ENCODE measurements around the gene GRAMD1B. TPM values are rescaled to one million over a fixed set of nuclear protein-coding genes. Genes with fewer than 3 reads are reported as not detected.

Gene GRAMD1B
- total RNA-seq, 1 experiment from 2014 or later: 12.7 TPM

- no peak for TF ChIP-seq EZH2 (IDR thresholded peaks at IDR 0.05)
- TF ChIP-seq POLR2A (IDR thresholded peaks at IDR 0.05; ENCODE audit: borderline replicate concordance, extremely low read depth, insufficient read depth, insufficient read length): no peak
- no peak for TF ChIP-seq REST (IDR thresholded peaks at IDR 0.05; ENCODE audit: low read depth)
- TF ChIP-seq CBX3 (IDR thresholded peaks at IDR 0.05; ENCODE audit: low read depth): no peak
- H3K36me3 ChIP-seq (ENCODE audit: control insufficient read depth in 1 of 2, insufficient read depth in 2 of 2, low read length in 2 of 2): no peaks in the 10 kb centered on the region
- H3K27ac ChIP-seq (ENCODE audit: low read depth, low read length): no peak overlapping the region
- H3K27me3 ChIP-seq (ENCODE audit: insufficient read depth, low read length): peaks cover 21% of the 10 kb centered on the region
- DNase-seq (ENCODE audit: low read depth, low spot score) (no peak), ATAC-seq (no peak)
- no peaks in the 10 kb centered on the region for H3K9me2 ChIP-seq (ENCODE audit: insufficient read depth)
- intact Hi-C loops (cut with micrococcal nuclease): no loop called here
- no peaks in the 10 kb centered on the region for H3K4me1 ChIP-seq (ENCODE audit: control insufficient read depth in 1 of 2, insufficient read depth in 2 of 2, low read length in 2 of 2)
- H3K4me2 ChIP-seq (ENCODE audit: low read length): no peak overlapping the region
- ChIA-PET RAD21 (ENCODE audit: low non-redundant PET in 1 of 2, low total read pairs in 2 of 2, uncharacterized antibody in 2 of 2, unreplicated experiment in 2 of 2) (no interaction called here), CTCF (no interaction called here), POLR2A (no interaction called here)
- no peak overlapping the region for H3K4me3 ChIP-seq (replicated peaks in 1 of 2; ENCODE audit: low read depth in 1 of 2, low read length in 2 of 2)
- no TSS peak for BruUV-seq (replicated peaks)
- no peaks in the 10 kb centered on the region for H3K79me2 ChIP-seq (ENCODE audit: insufficient read depth, low read length)
- no peaks in the 10 kb centered on the region for H3K9me3 ChIP-seq (ENCODE audit: control insufficient read depth in 1 of 2, insufficient read depth in 1 of 2, low read depth in 1 of 2, low read length in 2 of 2)
- no peak overlapping the region for H3K9ac ChIP-seq (ENCODE audit: low read length)
- H4K20me1 ChIP-seq (ENCODE audit: insufficient read depth): no peaks in the 10 kb centered on the region
- no peak overlapping the region for H2AFZ ChIP-seq (ENCODE audit: low read depth, low read length, poor library complexity, severe bottlenecking)
Measured at GRCh38 chr11:123429336-123429735, 733 bp upstream of the GRAMD1B start.

- H3K9me3 ChIP-seq (ENCODE audit: control insufficient read depth in 1 of 2, insufficient read depth in 1 of 2, low read depth in 1 of 2, low read length in 2 of 2): no peaks in the 10 kb centered on the region
- no TSS peak for BruUV-seq (replicated peaks)
- no peak overlapping the region for H3K27ac ChIP-seq (ENCODE audit: low read depth, low read length)
- H2AFZ ChIP-seq (ENCODE audit: low read depth, low read length, poor library complexity, severe bottlenecking): no peak overlapping the region
- DNase-seq (ENCODE audit: low read depth, low spot score) (no peak), ATAC-seq (no peak)
- intact Hi-C loops (cut with micrococcal nuclease): no loop called here
- ChIA-PET CTCF (no interaction called here), RAD21 (ENCODE audit: low non-redundant PET in 1 of 2, low total read pairs in 2 of 2, uncharacterized antibody in 2 of 2, unreplicated experiment in 2 of 2) (no interaction called here), POLR2A (no interaction called here)
- H3K9ac ChIP-seq (ENCODE audit: low read length): no peak overlapping the region
- no peaks in the 10 kb centered on the region for H4K20me1 ChIP-seq (ENCODE audit: insufficient read depth)
- H3K4me2 ChIP-seq (ENCODE audit: low read length): no peak overlapping the region
- H3K27me3 ChIP-seq (ENCODE audit: insufficient read depth, low read length): peaks cover 6% of the 10 kb centered on the region
- H3K4me1 ChIP-seq (ENCODE audit: control insufficient read depth in 1 of 2, insufficient read depth in 2 of 2, low read length in 2 of 2): no peaks in the 10 kb centered on the region
- H3K9me2 ChIP-seq (ENCODE audit: insufficient read depth): no peaks in the 10 kb centered on the region
- H3K4me3 ChIP-seq (replicated peaks in 1 of 2; ENCODE audit: low read depth in 1 of 2, low read length in 2 of 2): no peak overlapping the region
- H3K79me2 ChIP-seq (ENCODE audit: insufficient read depth, low read length): no peaks in the 10 kb centered on the region
- no peaks in the 10 kb centered on the region for H3K36me3 ChIP-seq (ENCODE audit: control insufficient read depth in 1 of 2, insufficient read depth in 2 of 2, low read length in 2 of 2)
- TF ChIP-seq ZBTB33 (IDR thresholded peaks at IDR 0.05; ENCODE audit: extremely low read depth, insufficient replicate concordance, low read length) (no peak), SRF (IDR thresholded peaks at IDR 0.05; ENCODE audit: low read depth) (no peak), YY1 (IDR thresholded peaks at IDR 0.05; ENCODE audit: extremely low read depth, insufficient replicate concordance, low read depth, low read length) (no peak)
Measured at GRCh38 chr11:123430721-123431497, 840 bp downstream of the GRAMD1B start.
